ENCODE results near the gene PARK7. TPM values are rescaled to one million over a fixed set of nuclear protein-coding genes. Genes with fewer than 3 reads are reported as not detected.

PARK7 gene
- total RNA-seq, 3 donors from 2014 or later (not counting 1 experiment from before 2014, with no cell fraction given), result 120 to 127 (median 127) TPM

- TF ChIP-seq CTCF (IDR thresholded peaks at IDR 0.05), result no peak
- WGBS (ENCODE audit: insufficient coverage), result 72% methylated on average over 2 of the region's 2 CpGs
- H3K4me1 Mint-ChIP-seq, result peaks cover 0 to 18% of the 10 kb centered on the region in 2 donors
- peaks cover 7% of the 10 kb centered on the region for H3K36me3 Mint-ChIP-seq
- H3K9me3 Mint-ChIP-seq, result peaks cover 7% of the 10 kb centered on the region in 2 donors
- Histone ChIP-seq H3K4me3 (ENCODE audit: low read length) (no peak overlapping the region), H3K4me1 (ENCODE audit: control insufficient read depth, insufficient read depth, low read length) (peaks cover 4% of the 10 kb centered on the region), H3K36me3 (ENCODE audit: control insufficient read depth, insufficient read depth, low read length) (peaks cover 18% of the 10 kb centered on the region), H3K27me3 (ENCODE audit: control insufficient read depth, insufficient read depth, low read length) (no peaks in the 10 kb centered on the region), H3K9me3 (ENCODE audit: control insufficient read depth, insufficient read depth, low read length) (peaks cover 7% of the 10 kb centered on the region), H3K27ac (ENCODE audit: low read length) (no peak overlapping the region)
- H3K27me3 Mint-ChIP-seq (ENCODE audit: low read depth in 2 of 2), result no peaks in the 10 kb centered on the region
- H3K4me3 Mint-ChIP-seq, result peak overlapping the region; percentile 1
- peak overlapping the region; percentile 60 to 89 for H3K27ac Mint-ChIP-seq
- intact Hi-C loops (cut with micrococcal nuclease), result no loop called here
- ATAC-seq (peak; percentile 17 to 29 (median 28)), DNase-seq (no peak)
Measured at GRCh38 chr1:7989762-7990428, 28.4 kb downstream of the PARK7 start.

- no peaks in the 10 kb centered on the region for H3K36me3 Mint-ChIP-seq
- Histone ChIP-seq H3K36me3 (ENCODE audit: control insufficient read depth, insufficient read depth, low read length) (no peaks in the 10 kb centered on the region), H3K9me3 (ENCODE audit: control insufficient read depth, insufficient read depth, low read length) (peaks cover 7% of the 10 kb centered on the region), H3K27ac (ENCODE audit: low read length) (no peak overlapping the region), H3K27me3 (ENCODE audit: control insufficient read depth, insufficient read depth, low read length) (no peaks in the 10 kb centered on the region), H3K4me1 (ENCODE audit: control insufficient read depth, insufficient read depth, low read length) (peaks cover 4% of the 10 kb centered on the region), H3K4me3 (ENCODE audit: low read length) (no peak overlapping the region)
- no peak overlapping the region for H3K4me3 Mint-ChIP-seq
- peaks cover 7% of the 10 kb centered on the region in 2 donors for H3K9me3 Mint-ChIP-seq
- WGBS (ENCODE audit: insufficient coverage), result 97% methylated on average over 18 of the region's 18 CpGs
- no peak for TF ChIP-seq CTCF (IDR thresholded peaks at IDR 0.05)
- no peak for ATAC-seq
- H3K4me1 Mint-ChIP-seq, result peaks cover 0 to 11% of the 10 kb centered on the region in 2 donors
- DNase-seq, result no peak
- intact Hi-C loops (cut with micrococcal nuclease), result no loop called here
- peak overlapping the region in 1 of 2 donors; percentile 60 for H3K27ac Mint-ChIP-seq
- no peaks in the 10 kb centered on the region for H3K27me3 Mint-ChIP-seq (ENCODE audit: low read depth in 2 of 2)
Measured at GRCh38 chr1:7991504-7992440, 30.3 kb downstream of the PARK7 start.

- ATAC-seq, result no peak
- no peaks in the 10 kb centered on the region for H3K36me3 Mint-ChIP-seq
- H3K27ac Mint-ChIP-seq, result no peak overlapping the region
- no peak overlapping the region for H3K27ac ChIP-seq (ENCODE audit: low read length)
- peaks cover 4% of the 10 kb centered on the region for H3K4me1 ChIP-seq (ENCODE audit: control insufficient read depth, insufficient read depth, low read length)
- 95% methylated on average over 3 of the region's 4 CpGs for whole genome bisulfite sequencing (ENCODE audit: insufficient coverage)
- no peaks in the 10 kb centered on the region for H3K36me3 ChIP-seq (ENCODE audit: control insufficient read depth, insufficient read depth, low read length)
- H3K4me3 ChIP-seq (ENCODE audit: low read length), result no peak overlapping the region
- no peaks in the 10 kb centered on the region for H3K27me3 ChIP-seq (ENCODE audit: control insufficient read depth, insufficient read depth, low read length)
- intact Hi-C loops (cut with micrococcal nuclease), result no loop called here
- peaks cover 7% of the 10 kb centered on the region for H3K9me3 ChIP-seq (ENCODE audit: control insufficient read depth, insufficient read depth, low read length)
- peaks cover 7% of the 10 kb centered on the region in 2 donors for H3K9me3 Mint-ChIP-seq
- peaks cover 0 to 11% of the 10 kb centered on the region in 2 donors for H3K4me1 Mint-ChIP-seq
- no peak overlapping the region for H3K4me3 Mint-ChIP-seq
- no peak for TF ChIP-seq CTCF (IDR thresholded peaks at IDR 0.05)
- no peaks in the 10 kb centered on the region for H3K27me3 Mint-ChIP-seq (ENCODE audit: low read depth in 2 of 2)
- DNase-seq, result no peak
Measured at GRCh38 chr1:7992885-7993284, 31.4 kb downstream of the PARK7 start.
